Vagina (tissue), 2 donors: Measurements from ENCODE around the gene SPAG9.

Source experiments
- CTCF ChIP-seq, 3 experiments: fragments of 450-650 bp in 2 of 3; fragments of 200-600 bp in 1 of 3; sonication (generic) in 1 of 3; IDR thresholded peaks; one replicate each; pipeline ENCODE4 v1.5.1; 2017 to 2019; ENCODE audit warnings: antibody characterized with exemption in 3 of 3, mild to moderate bottlenecking in 2 of 3, moderate library complexity in 2 of 3
- POLR2A ChIP-seq, 2 donors: fragments of 450-650 bp; IDR thresholded peaks; one replicate each; pipeline ENCODE4 v1.6.1; 2017; ENCODE audit warnings: antibody characterized with exemption in 2 of 2, mild to moderate bottlenecking in 2 of 2, moderate library complexity in 2 of 2
- POLR2AphosphoS5 ChIP-seq, 2 donors: sonication (generic); formaldehyde crosslinking; IDR thresholded peaks; one replicate each; pipeline ENCODE4 v1.9.0; 2017; ENCODE audit warnings: antibody characterized with exemption in 2 of 2, mild to moderate bottlenecking in 2 of 2, low read depth in 1 of 2; ENCODE audit not compliant: insufficient read depth in 1 of 2

GRCh38 chr17:50928646-50929045 lies 192.0 kb downstream of the SPAG9 start:
- TF ChIP-seq CTCF (IDR thresholded peaks at IDR 0.05) (no peak), POLR2AphosphoS5 (IDR thresholded peaks at IDR 0.05; ENCODE audit: insufficient read depth in 1 of 2, low read depth in 1 of 2) (no peak), POLR2A (IDR thresholded peaks at IDR 0.05) (no peak)
